Measurements from ENCODE around the gene SPPL2B. TPM values are rescaled to one million over a fixed set of nuclear protein-coding genes. Genes with fewer than 3 reads are reported as not detected.
"Not testable (repeated sequence)": the region's sequence is repeated elsewhere in the genome, so short reads cannot be mapped to it uniquely, and the experiment has no call there.

The SPPL2B gene
- total RNA-seq, 2 experiments from 2014 or later = 90.6 to 101 TPM

DNA sequence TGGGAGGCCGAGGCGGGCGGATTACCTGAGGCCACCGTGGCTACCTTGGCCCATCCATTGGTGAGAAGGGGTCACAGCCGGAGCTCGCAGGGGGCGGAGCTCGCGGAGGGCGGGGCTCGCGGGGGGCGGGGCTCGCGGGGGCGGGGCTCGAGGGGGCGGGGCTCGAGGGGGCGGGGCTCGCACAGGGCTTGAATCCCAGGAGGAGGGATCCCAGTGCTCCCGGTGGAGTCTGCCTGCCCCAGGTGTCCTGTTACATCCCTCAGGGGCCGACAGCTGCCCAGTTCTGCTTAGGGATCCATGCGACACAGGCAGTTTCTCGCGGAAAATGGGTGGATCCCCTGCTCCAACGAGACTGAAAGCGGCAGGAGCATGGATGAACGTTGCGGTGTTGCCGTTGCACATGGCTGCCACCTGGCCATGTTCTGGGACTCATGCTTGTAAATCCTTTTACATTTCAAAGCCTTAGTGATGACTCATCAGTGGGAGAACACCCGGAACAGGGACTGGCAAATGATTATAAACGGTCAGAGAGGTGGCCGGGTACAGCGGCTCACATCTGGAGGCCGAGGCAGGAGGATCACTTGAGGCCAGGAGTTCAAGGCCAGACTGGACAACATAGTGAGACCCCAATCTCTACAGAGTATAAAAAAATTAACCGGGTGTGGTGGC lies 56.7 kb downstream of the SPPL2B start:
- POLR2A ChIA-PET = interaction anchor here (0.7 to 1.7 kb wide), 2 partner anchors 9 to 315 kb away, joined by 3 read pairs; no protein-coding TSS in a partner anchor
- ATAC-seq (ENCODE audit: low read depth) = no peak
- no peak overlapping the region for H3K27ac Mint-ChIP-seq
- DNase-seq = no peak
- peaks cover 9% of the 10 kb centered on the region for H3K27me3 Mint-ChIP-seq
- H3K4me3 Mint-ChIP-seq = no peak overlapping the region
- peaks cover 5% of the 10 kb centered on the region for H3K9me3 Mint-ChIP-seq
- H3K36me3 Mint-ChIP-seq = no peaks in the 10 kb centered on the region
- H3K4me1 Mint-ChIP-seq = no peaks in the 10 kb centered on the region

DNA sequence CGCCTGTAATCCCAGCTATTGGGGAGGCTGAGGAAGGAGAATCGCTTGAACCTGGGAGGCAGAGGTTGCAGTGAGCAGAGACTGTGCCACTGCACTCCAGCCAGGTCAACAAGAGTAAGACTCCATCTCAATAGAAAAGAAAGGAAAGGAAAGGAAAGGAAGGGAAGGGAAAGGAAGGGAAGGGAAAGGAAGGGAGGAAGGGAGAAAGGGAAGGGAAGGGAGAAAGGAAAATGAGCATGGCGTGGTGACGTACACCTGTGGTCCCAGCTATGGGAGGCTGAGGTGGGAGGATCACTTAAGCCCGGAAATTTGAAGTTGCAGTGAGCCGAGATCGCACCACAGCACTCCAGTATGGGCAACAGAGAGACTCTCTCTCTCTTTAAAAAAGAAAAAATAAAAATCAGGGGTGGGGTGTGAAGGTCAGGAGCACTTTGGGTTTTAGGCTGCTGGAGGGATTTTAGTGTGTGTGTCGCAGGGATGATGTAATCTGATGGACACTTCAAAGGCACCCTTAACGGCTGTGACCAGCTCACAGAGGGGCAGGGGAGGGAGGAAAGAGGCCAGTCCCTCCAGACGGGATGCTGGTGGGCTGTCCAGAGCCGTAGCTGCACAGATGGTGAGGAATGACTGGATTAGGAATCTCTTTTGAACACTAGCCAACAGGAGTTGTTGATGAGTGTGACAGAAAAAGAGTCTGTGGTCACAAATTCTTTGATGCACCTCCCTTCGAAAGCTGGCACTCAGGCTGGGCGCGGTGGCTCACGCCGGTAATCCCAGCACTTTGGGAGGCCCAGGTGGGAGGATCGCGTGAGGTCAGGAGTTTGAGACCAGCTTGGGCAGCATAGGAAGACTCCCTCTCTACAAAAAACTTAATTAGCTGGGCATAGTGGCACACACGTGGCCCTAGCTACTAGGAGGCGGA lies 59.1 kb downstream of the SPPL2B start:
- H3K4me1 Mint-ChIP-seq = peaks cover 3% of the 10 kb centered on the region
- no peak for DNase-seq
- ATAC-seq (ENCODE audit: low read depth) = no peak
- H3K4me3 Mint-ChIP-seq = no peak overlapping the region
- POLR2A ChIA-PET = no interaction called here
- H3K36me3 Mint-ChIP-seq = no peaks in the 10 kb centered on the region
- peaks cover 12% of the 10 kb centered on the region for H3K27me3 Mint-ChIP-seq
- no peaks in the 10 kb centered on the region for H3K9me3 Mint-ChIP-seq
- no peak overlapping the region for H3K27ac Mint-ChIP-seq

DNA sequence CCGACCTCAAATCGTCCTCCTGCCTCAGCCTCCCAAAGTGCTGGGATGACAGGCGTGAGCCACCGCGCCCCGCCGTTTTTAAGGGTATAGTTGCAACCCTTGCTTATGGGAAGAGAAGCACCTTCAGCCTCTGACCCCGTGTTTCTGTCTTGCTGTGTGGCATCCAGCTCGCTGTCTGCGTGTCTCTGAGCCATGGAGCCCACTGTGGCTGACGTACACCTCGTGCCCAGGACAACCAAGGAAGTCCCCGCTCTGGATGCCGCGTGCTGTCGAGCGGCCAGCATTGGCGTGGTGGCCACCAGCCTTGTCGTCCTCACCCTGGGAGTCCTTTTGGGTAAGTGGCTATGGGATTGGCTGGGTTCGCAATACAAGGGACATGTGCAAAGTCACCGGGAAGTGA lies 61.1 kb downstream of the SPPL2B start:
- no peak overlapping the region for H3K27ac Mint-ChIP-seq
- POLR2A ChIA-PET = no interaction called here
- no peak for DNase-seq

DNA sequence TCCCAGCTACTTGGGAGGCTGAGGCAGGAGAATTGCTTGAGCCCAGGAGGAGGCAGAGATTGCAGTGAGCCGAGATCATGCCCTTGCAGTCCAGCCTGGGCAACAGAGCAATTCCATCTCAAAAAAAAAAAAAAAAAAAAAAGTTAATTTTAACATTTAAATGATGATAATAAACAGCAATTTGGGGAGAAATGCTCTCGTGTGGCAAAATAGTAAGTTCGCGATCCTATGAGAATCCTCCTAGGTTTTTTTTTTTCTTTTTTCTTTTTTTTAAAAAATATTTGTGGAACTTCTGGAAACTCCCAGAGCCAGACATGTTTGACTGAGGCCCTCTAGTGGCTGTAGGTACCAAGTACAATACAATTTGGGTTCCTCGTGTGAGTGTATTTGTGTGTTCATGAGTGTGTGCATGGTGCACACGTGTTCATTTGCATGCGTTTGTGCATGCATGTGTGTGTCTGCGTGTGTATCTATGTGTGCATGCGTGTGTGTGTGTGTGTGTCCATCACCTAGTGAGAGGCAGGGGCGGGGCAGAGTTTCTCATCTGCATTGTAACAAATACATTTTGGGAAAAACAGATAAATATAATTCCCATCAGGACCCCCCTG lies 62.7 kb downstream of the SPPL2B start:
- ATAC-seq (ENCODE audit: low read depth) (no peak), DNase-seq (no peak)
- Mint-ChIP-seq H3K27me3 (peaks cover 17% of the 10 kb centered on the region), H3K27ac (no peak overlapping the region), H3K36me3 (no peaks in the 10 kb centered on the region), H3K4me3 (no peak overlapping the region), H3K9me3 (no peaks in the 10 kb centered on the region), H3K4me1 (peaks cover 11% of the 10 kb centered on the region)
- POLR2A ChIA-PET = interaction anchor here (0.7 kb wide), 1 partner anchor 100 kb away, joined by 4 read pairs; no protein-coding TSS in a partner anchor

More for the DNA sequence above, 61.1 kb downstream of the SPPL2B start:
- Mint-ChIP-seq H3K36me3 (no peaks in the 10 kb centered on the region), H3K27me3 (peaks cover 15% of the 10 kb centered on the region), H3K4me3 (no peak overlapping the region), H3K4me1 (peaks cover 11% of the 10 kb centered on the region), H3K9me3 (no peaks in the 10 kb centered on the region)
- no peak for ATAC-seq (ENCODE audit: low read depth)

DNA sequence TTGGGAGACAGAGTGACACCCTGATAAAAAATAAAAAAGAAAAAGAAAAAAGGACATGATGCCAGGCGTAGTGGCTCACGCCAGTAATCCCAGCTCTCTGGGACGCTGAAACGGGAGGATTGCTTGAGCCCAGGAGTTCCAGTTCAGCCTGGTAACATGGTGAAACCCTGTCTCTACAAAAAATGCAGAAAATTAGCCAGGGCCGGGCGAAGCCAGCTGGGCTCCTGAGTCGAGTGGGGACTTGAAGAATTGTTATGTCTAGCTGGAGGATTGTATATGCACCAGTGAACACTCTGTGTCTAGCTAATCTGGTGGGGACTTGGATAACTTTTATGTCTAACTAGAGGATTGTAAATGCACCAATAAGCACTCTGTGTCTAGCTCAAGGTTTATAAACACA lies 63.9 kb downstream of the SPPL2B start:
- Mint-ChIP-seq H3K27ac (no peak overlapping the region), H3K4me3 (no peak overlapping the region), H3K36me3 (no peaks in the 10 kb centered on the region), H3K4me1 (peaks cover 11% of the 10 kb centered on the region), H3K9me3 (no peaks in the 10 kb centered on the region), H3K27me3 (peaks cover 15% of the 10 kb centered on the region)
- POLR2A ChIA-PET = interaction anchor here (0.6 to 1.4 kb wide), 4 partner anchors 81 to 222 kb away, joined by 3 to 5 read pairs (median 4); no protein-coding TSS in a partner anchor
- no peak for DNase-seq
- no peak for ATAC-seq (ENCODE audit: low read depth)

DNA sequence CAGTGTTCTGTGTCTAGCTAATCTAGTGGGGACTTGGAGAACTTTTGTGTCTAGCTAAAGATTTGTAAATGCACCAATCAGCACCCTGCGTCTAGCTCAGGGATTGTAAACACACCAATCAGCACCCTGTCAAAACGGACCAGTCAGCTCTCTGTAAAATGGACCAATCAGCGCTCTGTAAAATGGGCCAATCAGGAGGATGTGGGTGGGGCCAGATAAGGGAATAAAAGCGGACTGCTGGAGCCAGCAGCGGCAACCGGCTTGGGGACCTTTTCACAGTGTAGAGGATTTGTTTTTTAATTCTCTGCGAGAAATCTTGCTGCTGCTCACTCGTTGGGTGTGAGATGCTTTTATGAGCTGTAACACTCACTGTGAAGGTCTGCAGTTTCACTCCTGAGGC lies 64.4 kb downstream of the SPPL2B start:
- H3K27ac Mint-ChIP-seq; H3K4me3 Mint-ChIP-seq; DNase-seq; H3K36me3 Mint-ChIP-seq; H3K9me3 Mint-ChIP-seq; ATAC-seq (ENCODE audit: low read depth): not testable (repeated sequence)
- Mint-ChIP-seq H3K27me3 (peaks cover 11% of the 10 kb centered on the region), H3K4me1 (peaks cover 11% of the 10 kb centered on the region)
- POLR2A ChIA-PET = interaction anchor here (0.9 to 1.6 kb wide), 4 partner anchors 9 to 221 kb away, joined by 3 to 5 read pairs (median 4); no protein-coding TSS in a partner anchor

DNA sequence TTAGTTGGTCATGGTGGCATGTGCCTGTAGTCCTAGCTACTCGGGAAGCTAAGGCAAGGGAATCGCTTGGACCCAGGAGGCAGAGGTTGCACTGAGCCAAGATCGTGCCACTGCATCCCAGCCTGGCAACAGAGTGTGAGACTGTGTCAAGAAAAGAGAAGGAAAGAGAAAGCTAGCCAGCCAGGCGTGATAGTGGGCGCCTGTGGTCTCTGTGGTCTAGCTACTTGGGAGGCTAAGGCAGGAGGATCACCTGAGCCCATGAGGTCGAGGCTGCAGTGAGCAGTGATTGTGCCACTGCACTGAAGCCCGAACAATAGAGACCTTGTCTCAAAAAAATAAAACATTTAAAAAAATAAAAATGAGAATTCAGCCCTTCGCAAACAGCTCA lies 65.6 kb downstream of the SPPL2B start:
- Mint-ChIP-seq H3K9me3 (no peaks in the 10 kb centered on the region), H3K27me3 (peaks cover 7% of the 10 kb centered on the region), H3K4me3 (peak overlapping the region; percentile 71), H3K36me3 (no peaks in the 10 kb centered on the region), H3K27ac (peak overlapping the region; percentile 85), H3K4me1 (peaks cover 11% of the 10 kb centered on the region)
- ATAC-seq (ENCODE audit: low read depth) (peak; percentile 44), DNase-seq (no peak)
- POLR2A ChIA-PET = interaction anchor here (0.6 to 1.6 kb wide), 8 partner anchors 10 to 996 kb away, joined by 3 to 5 read pairs (median 3); partner anchors contain the start of genes GADD45B and LMNB2

DNA sequence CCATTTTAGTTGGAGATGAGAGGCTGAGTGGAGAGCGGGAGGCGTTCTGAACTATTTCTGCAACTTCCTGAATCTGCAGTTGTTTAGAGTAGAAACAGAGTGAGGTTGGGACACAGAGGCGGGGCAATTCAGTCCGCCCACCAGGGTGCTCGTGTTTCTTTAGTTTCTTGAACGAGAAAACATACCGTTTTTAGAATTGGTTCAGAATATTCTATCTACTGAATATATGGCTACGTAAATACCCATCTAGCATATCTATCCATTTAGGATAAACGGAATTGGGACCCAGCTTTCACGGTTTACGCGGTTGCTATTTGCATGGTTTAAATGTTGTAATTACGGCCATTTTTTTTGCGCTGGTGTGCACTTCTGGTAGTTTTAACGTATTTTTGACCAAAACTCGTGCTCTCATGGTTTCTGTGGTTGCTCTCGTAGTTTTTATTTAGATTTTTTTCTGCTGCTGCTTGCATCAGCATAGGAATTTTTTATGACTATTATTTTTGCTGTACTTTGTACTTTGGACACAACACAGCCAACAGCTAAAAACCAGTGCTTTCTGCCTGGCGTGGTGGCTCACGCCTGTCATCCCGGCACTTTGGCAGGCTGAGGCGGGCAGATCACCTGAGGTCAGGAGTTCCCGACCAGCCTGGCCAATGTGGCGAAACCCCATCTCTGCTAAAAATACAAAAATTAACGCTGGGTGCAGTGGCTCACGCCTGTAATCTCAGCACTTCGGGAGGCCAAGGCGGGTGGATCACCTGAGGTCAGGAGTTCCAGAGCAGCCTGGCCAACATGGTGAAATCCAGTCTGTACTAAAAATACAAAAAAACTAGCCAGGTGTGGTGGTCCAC lies 66.2 kb downstream of the SPPL2B start:
- peak overlapping the region; percentile 61 for H3K4me3 Mint-ChIP-seq
- peaks cover 11% of the 10 kb centered on the region for H3K4me1 Mint-ChIP-seq
- peak; percentile 75 for ATAC-seq (ENCODE audit: low read depth)
- peak overlapping the region; percentile 51 for H3K27ac Mint-ChIP-seq
- H3K9me3 Mint-ChIP-seq = no peaks in the 10 kb centered on the region
- H3K36me3 Mint-ChIP-seq = no peaks in the 10 kb centered on the region
- DNase-seq = no peak
- POLR2A ChIA-PET = interaction anchor here (0.8 to 1.6 kb wide), 5 partner anchors 10 to 105 kb away, joined by 3 to 4 read pairs (median 3); partner anchors contain the start of genes GADD45B and LMNB2
- peaks cover 7% of the 10 kb centered on the region for H3K27me3 Mint-ChIP-seq

DNA sequence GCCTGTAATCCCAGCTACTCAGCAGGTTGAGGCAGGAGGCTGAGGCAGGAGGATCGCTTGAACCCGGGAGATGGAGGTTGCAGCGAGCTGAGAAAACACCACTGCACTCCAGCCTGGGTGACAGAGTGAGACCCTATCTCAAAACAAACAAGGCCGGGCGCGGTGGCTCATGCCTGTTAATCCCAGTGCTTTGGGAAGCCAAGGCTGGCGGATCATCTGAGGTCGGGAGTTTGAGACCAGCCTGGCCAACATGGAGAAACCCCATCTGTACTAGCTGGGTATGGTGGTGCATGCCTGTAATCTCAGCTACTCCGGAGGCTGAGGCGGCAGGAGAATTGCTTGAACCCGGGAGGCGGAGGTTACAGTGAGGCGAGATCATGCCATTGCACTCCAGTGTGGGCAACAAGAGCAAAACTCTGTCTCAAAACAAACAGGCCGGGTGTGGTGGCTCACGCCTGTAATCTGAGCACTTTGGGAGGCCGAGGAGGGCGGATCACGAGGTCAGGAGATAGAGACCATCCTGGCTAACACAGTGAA lies 66.9 kb downstream of the SPPL2B start:
- H3K27me3 Mint-ChIP-seq; POLR2A ChIA-PET; H3K4me3 Mint-ChIP-seq; DNase-seq; H3K36me3 Mint-ChIP-seq; H3K9me3 Mint-ChIP-seq; ATAC-seq (ENCODE audit: low read depth); H3K27ac Mint-ChIP-seq: not testable (repeated sequence)
- peaks cover 11% of the 10 kb centered on the region for H3K4me1 Mint-ChIP-seq

DNA sequence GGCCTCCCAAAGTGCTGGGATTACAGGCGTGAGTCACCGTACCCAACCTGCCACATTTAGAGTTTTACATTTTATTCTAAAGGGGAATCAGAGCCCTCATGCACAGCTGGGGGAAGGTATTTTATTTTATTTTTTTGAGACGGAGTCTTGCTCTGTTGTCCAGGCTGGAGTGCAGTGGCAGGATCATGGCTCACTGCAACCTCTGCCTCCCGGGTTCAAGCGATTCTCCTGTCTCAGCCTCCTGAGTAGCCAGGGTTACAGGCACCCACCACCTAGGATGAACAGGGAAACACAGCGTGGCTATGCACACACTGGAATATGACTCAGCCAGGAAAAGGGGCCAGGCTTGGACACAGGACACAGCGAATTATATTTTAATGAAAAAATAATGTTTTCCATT lies 68.7 kb downstream of the SPPL2B start:
- H3K4me1 Mint-ChIP-seq; ATAC-seq (ENCODE audit: low read depth); H3K4me3 Mint-ChIP-seq; H3K27me3 Mint-ChIP-seq; H3K9me3 Mint-ChIP-seq; POLR2A ChIA-PET; DNase-seq; H3K27ac Mint-ChIP-seq; H3K36me3 Mint-ChIP-seq: not testable (repeated sequence)

DNA sequence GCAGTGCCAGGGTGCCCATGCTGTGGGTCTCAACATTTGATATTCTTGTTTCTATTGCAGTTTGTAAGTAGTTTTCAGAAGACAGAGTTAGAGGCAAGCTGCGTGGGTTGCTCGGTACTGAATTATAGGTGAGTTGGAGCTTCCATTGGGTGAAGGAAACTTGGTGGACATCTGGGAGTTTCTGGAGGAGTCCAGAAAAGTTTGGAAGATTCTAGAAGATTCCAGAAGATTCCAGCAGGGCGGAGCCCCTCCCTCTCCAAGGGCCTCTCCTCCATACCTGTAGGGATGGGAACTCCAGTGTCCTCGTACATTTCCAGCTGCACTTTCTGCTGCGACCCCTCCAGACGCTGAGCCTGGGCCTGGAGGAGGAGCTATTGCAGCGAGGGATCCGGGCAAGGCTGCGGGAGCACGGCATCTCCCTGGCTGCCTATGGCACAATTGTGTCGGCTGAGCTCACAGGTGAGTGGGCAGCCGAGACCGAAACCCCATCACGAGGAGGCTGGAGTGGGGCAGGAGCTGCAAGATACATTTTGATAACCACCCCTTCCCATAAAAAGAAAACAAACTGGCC lies 70.3 kb downstream of the SPPL2B start:
- POLR2A ChIA-PET = no interaction called here
- Mint-ChIP-seq H3K9me3 (no peaks in the 10 kb centered on the region), H3K36me3 (no peaks in the 10 kb centered on the region), H3K4me3 (no peak overlapping the region), H3K27ac (no peak overlapping the region), H3K4me1 (peaks cover 2% of the 10 kb centered on the region), H3K27me3 (peaks cover 2% of the 10 kb centered on the region)
- DNase-seq (no peak), ATAC-seq (ENCODE audit: low read depth) (no peak)

DNA sequence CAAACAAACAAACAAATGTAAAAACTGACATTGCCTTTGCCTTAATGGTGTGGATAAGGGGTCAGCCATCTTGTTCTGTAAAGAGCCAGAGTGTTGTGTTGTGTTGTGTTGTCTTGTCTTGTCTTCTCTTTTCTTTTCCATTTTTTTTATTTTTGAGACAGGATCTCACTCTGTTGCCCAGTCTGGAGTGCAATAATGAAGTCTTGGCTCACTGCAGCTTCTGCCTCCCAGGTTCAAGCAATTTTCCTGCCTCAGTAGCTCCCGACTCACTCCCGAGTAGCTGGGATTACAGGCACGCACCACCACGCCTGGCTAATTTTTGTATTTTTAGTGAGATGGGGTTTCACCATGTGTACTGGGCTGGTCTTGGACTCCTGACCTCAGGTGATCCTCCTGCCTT lies 71.1 kb downstream of the SPPL2B start:
- peaks cover 2% of the 10 kb centered on the region for H3K27me3 Mint-ChIP-seq

More for the DNA sequence above, 71.1 kb downstream of the SPPL2B start:
- Mint-ChIP-seq H3K4me1 (no peaks in the 10 kb centered on the region), H3K4me3 (no peak overlapping the region), H3K36me3 (no peaks in the 10 kb centered on the region), H3K27ac (no peak overlapping the region), H3K9me3 (no peaks in the 10 kb centered on the region)
- ATAC-seq (ENCODE audit: low read depth) = no peak
- POLR2A ChIA-PET = no interaction called here
- DNase-seq = no peak

Data from activated naive CD8-positive, alpha-beta T cell treated with anti-CD3 and anti-CD28 coated beads, Interleukin-2, amount 10 ng/mL, durations not matched to agents 7 days and 5 days (primary cell).